HL-60/S4 (cell line): ENCODE results near the gene ASB18.
"Not testable (repeated sequence)": the region's sequence is repeated elsewhere in the genome, so short reads cannot be mapped to it uniquely, and the experiment has no call there.

Source experiments
- in situ Hi-C: fragments of 300-500 bp; cut with MboI; formaldehyde crosslinking; loops from 2 replicates; pipeline ENCODE4 v1.14.3; 2022; ENCODE audit warnings: low sequenced_read_pairs

The ASB18 gene, protein sequence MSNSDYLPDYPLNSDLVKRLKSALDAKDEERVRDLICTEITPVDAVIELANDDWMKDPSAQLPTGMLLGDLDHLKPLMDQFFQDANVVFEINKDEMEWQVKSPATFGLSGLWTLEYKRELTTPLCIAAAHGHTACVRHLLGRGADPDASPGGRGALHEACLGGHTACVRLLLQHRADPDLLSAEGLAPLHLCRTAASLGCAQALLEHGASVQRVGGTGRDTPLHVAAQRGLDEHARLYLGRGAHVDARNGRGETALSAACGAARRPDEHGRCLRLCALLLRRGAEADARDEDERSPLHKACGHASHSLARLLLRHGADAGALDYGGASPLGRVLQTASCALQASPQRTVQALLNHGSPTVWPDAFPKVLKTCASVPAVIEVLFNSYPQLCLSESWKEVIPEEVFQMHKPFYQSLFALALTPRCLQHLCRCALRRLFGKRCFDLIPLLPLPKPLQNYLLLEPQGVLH

DNA sequence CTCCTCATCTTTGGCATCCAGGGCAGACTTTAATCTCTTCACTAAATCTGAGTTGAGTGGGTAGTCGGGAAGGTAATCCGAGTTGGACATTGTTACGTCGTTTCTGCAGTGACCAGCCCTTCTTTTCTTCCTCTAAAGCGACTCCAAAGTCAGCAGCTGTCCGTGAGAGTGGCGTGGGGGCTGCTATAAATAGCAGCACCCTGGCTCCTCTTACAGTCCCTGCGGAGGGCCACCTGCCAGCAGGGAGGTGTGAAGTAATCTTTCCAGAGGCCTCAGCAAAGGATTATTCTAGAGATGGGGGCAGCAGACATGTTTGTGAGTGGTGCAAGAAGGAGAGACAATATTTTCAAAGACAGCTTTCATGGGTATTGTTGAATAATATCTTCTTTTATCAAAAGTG is at the start of gene ASB18:
Gene ASB18 (minus strand): TSS at position 151 of the 400 bp plus-strand sequence. CDS start 61 bp downstream, at position 90.
- in situ Hi-C loops, result no loop called here

DNA sequence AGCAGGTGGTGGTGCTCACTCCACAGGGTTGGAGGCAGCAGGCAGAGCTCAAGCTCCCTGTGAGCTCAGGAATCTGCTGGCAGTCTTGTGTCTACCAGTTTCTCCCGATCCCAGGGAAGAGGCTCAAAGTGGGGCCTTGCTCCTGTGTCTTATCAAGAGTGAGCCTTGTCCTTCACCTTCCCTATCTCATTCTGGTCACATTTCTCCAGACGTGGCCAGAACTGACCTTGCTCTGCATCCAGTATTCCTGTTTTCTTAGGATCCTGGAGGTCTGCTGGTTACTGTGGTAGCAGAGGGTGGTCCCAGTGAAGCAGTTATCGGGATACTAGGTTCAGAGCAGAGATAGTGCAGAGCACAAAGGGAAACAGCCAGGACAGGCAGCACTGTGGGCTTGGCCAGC is 47.1 kb upstream of the ASB18 start:
- in situ Hi-C loops, result no loop called here

DNA sequence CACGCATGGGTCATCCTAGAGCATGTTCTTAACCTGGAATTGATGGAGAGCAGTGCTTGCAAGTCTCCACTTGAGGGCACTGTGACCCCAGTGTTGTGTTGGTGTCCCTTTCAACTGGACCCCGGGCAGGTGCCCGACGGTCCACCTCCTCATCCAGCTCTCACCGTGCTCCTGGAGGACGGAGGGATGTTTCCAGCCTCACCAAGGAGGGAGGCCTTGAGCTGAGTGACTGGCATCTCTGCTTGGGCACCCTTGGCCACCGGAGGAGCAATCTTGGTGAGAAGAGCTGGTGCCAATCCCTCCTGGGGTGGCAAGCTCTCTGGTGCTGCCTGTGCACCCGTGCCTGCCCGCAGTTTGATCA is 45.4 kb upstream of the ASB18 start:
- in situ Hi-C loops, result no loop called here

DNA sequence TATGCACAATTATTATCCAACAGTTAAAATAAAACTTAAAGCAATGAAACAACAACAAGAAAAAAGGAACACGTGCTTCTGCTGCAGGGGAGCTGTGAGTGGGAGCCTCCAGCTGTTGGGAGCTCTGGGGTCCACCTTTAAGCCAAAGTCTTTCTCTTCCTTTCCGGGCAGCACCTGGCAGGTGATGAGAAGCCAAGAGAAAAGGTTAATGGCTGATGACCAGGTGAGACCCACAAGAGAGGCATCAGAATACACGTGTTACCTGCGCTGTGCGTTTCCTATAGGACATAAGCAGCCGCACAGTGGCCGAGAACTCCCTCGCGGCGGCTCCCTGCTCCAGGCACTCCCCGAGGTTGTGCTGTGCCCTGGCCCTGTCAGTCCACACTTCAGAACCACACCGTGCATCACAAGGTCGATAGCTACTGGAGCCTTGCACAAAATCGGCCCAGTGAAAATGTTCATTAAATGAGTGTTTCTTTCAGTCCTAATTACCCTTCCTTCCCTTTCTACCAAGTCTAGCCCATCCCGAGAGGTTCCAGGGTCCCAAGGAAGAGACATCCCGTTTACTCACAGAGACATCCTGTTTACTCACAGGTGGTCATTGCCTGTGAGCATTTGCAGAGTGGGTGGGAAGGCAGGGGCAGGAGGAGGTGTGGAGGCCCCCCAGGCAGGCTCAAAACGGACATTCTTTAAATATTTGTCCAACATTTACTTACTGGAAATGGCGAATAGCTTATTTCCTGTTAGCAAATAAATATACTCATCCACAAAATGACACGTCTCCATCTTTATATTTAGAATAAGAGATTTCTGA is 44.9 kb upstream of the ASB18 start:
- in situ Hi-C loops, result no loop called here

DNA sequence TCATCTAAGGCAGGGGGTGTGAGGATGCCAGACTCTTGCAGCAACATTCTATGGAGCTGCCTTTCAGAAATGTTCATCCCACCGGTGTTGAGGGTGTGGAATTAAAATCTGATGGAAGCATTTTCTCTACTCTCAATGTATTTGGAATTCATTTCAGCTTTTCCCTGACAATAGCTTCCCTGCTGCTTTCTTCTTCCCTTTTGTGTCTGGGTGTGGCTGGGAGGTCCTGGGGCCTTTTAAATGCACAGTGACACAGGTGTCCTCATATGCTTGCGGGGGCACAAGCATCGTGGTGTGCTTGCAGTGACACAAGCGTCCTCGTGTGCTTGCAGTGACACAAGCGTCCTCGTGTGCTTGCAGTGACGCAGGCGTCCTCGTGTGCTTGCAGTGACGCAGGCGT is 43.4 kb upstream of the ASB18 start:
- in situ Hi-C loops, result no loop called here

DNA sequence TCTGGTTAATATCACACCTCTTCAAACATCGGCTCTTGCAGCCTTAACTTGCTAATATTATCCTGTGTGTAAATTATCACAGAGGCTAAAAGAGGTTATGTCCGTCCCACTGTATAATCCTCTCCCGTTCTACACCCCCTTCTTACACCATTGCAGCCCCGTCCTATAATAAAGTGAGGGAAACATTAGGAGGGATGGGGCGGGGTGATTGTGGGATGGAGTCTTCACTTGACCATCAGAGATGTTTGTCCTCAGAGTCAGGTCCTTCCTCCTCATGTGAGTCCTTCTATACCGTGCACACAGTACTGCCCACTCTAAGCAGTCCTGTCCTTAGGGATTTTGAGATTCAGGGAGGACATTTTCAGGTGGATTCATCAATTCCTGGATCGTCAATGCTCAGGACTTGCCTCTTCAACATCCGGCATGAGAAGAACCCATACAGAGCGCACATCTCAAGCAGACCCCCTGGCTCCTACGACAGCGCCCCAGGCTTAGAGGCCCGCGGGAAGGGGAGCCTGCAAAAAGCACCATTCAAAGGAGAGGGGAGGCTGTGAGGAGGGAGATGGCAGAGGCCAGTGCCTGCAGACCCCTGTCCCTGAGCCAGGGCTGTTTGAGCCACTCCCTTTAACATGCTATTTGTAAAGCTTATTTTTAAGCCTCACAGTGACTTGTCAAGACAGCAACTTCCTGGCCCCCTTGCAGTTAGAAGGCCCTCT is 42.8 kb upstream of the ASB18 start:
- in situ Hi-C loops, result no loop called here

DNA sequence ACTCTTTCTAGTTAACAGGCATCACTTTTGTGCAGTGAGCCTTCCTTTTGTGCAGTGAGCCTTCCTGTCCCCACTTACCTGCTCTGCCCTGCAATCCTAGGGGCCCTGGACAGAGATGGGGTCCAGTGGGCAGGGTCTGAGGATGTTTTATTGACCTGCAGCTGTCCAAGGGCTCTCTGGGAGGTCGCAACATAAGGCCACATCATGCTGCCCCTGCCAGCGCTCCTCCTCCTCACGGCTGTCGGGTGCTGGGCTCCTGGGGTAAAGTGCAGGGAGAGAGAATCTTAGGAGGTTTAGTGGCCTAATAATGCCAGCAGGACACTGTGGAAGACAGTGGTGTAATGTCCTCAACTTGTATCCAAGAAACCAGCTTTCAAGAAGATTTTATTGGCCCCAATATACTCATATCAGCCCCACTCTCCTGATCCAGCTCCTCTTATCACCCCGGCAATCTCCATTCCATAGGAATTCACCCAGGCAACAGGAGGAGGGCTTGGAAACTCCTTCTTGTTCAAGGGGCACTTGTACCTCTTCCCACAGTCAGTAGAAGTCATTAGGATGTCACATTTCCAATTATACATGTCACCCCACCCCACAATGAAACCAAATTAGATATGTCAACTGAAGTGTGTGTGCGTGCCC is 41.9 kb upstream of the ASB18 start:
- in situ Hi-C loops, result no loop called here

DNA sequence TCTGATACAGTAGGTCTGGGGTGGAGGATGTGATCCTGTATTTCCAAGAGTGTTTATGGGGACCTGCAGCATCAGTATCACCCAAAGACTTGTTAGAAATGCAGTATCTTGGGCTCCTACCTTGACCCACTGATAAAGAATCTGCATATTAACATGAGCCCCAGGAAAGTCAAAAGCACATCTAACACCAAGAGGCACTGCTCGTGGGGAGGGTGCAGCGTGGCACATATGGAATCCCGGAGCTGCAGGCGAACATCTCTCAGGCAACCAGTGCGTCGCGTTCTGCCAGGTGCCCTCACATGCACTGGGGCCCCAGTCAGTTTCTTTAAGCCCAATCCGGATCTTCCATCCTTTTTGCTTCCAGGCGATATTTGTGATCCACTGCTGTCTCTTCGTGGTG is 41.3 kb upstream of the ASB18 start:
- in situ Hi-C loops, result no loop called here

DNA sequence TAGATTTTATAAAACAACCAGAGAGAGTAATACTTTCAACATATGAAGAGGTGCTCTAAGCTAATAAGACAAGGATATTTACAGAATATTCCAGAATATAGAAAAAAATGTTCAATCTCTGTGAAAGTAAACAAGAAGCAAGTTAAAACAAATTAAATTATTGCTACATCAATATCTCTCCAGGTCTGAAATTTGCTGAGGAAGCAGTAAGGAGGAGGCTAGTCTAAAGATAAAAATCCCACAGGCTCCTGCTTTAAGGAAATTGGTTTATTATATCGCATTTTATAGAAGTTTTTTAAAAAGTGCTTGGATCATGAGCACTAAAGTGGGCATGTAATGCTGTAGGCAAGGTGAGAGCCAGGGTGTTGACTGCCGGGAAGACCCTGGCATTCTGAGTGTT is 39.7 kb upstream of the ASB18 start:
- in situ Hi-C loops, result no loop called here

DNA sequence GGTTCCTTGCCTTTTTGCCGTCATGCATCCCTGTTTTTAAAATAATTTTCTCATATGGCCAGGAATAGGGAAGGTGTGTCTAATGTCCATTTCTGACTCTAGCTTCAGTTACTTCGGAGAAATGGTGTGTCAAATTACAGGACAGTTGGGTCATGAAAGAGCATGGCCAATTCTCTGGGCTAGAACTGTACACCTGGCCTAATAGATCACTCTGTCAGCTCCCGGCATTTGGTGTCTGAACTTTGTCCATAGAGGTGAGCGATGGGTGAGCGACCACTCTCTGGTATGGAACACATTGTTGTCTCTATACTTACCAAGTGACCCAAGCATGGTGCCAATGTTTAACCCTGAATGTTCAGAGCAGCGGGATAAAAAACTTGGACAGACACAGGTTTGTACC is 38.3 kb upstream of the ASB18 start:
- in situ Hi-C loops, result no loop called here

DNA sequence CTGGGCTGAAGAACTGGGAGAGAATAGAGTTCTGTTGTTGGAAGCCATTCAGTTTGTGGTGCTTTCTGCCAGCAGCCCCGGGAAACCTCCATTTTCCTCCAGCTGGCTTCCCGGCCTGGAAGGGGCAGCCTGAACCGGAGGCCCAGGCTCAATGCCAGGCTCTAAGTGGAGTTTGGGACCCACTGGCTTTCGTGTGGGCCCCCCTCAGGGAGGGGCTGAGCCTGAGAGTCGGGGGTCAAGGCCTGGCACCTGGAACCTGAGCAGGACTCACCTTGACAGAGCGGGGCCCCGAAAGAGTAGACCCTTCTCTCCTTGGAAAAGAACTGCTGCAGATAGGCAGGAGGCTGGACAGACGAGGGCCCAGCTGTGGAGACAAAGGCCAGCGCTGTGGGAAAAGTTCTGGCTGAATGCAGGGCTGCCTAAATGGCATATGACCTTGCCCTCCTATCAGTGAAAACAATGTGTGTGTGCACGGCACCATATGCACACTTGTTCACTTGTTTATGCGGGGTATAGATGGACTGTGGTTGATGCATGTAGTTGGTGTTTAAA is 34.8 kb upstream of the ASB18 start:
- in situ Hi-C loops, result no loop called here

DNA sequence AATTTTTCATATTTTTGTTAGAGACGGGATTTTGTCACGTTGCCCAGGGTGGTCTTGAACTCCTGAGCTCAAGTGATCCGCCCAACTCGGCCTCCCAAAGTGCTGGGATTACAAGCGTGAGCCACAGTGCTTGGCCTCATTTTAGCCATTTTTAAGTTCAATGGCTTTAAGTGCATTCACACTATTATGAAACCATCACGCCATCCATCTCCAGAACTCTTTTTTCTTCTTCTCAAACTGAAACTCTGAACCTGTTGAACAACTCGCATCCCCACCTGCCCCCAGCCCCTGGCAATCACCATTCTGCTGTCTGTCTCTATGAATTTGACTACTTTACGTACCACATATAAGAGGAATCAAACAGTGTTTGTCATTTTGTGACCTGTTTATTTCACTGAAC is 31.3 kb upstream of the ASB18 start:
- in situ Hi-C loops, result no loop called here

DNA sequence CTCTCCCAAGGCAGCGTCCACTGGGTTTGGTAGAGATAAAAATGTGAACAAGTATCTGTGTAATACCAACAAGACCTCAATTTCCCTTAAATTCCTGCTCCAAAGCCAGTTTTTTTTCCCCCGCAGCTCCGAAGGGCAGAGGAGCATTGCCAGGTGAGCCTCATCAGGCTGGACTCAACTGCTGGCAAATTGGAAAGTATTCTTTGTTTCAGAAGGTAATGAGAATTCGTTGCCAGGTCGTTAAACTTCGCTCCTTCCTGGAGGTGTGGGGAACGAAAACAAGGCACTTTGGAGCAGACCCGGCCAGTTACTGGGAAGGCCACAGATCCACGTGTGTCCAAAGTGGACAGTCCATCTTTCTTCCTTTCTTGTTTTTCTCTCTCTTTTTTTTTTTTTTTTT is 30.4 kb upstream of the ASB18 start:
- in situ Hi-C loops, result no loop called here

DNA sequence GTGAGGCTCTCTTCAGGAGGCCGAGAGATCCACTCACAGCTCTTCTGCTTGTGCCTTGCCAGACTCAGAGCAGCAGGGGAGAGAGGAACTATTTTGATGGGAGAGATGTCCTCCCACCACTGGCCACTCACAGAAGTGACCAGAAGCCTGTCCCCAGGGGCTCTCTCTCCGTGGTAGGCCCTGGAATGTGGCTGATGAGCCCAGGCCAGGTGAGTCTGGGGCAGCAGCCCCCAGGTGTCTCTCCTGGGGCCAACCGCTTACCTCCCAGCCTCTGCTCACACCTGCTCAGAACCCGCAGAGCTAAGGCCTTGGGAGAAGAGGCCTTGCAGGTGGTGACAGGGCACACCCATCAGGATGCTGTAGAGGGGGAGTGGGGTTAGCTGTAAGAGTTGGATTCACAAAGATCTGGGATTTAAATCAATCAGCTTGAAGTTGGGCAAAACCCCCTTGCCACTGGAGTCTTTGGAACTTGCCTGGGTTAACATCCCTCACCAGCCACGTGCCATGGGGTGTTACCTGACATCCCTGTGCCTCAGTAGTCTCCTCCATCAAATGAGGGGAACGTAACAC is 29.1 kb upstream of the ASB18 start:
- in situ Hi-C loops, result no loop called here

DNA sequence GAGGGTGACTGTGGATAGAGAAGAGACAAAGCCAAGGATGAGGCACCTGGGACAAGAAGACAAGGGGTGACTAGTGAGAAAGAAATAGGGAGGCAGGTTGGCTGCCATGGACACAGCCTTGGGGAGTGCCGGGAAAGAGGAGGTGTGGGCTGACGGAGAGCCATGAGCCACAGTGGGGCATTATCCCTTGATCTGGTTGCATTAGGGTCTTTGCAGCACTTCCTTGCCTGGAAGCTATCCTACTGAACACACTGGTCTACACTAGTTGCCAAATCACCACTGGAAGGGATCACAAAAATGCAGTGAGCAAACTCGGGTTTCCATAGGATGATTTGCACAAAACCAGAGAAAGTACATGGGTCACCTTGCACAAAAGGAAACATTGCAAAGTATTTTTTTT is 27.7 kb upstream of the ASB18 start:
- in situ Hi-C loops, result no loop called here

DNA sequence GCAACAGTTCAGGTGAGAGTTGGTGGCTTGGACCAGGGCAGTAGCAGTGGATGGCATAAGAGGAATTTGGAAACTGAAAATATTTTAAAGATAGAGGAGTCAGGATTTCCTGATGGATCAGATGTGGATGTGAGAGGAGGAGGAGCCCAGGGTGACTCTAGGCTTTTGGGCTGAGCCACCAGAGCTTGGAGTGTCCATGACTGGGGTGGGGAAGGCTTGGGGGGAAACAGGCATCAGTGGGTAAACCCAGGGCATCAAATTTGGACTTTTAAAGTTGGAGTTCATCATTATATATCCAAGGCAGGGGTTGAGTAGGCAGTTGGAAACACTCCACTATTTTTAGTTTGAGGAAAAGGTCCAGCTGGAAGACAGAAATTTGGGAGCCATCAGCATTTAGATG is 27.3 kb upstream of the ASB18 start:
- in situ Hi-C loops, result no loop called here

DNA sequence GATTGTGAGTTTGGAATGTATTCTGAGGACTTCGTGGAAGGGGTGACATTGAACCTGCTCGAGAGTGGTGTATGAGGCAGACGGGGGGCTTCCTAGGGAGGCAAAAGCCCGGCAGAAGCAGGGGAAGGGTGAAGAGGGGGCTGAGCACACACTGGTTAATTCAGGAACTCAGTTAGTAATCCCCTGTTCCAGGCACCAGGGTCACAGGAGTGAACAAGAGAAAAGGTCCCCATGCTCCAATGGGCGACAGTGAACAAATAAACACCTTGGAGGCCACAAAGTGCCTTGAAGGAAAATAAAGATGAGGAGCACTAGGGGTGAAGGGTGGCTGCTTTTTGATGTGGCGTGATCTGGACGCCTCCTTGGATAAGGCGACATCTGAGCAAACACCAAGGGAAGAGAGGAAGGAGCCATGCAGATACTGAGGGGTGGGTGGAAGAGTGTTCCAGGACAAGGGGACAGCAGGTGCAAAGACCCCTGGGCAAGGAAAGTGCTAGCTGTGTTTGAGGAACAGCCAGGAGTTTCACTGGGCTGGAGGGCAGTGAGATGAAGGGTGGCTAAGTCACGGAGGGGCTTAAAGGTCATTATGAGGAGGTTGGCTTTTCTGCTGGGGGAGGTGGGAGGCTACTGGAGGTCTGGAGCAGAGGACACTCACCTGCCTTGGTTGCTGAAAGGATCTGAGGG is 26.7 kb upstream of the ASB18 start:
- in situ Hi-C loops, result no loop called here

DNA sequence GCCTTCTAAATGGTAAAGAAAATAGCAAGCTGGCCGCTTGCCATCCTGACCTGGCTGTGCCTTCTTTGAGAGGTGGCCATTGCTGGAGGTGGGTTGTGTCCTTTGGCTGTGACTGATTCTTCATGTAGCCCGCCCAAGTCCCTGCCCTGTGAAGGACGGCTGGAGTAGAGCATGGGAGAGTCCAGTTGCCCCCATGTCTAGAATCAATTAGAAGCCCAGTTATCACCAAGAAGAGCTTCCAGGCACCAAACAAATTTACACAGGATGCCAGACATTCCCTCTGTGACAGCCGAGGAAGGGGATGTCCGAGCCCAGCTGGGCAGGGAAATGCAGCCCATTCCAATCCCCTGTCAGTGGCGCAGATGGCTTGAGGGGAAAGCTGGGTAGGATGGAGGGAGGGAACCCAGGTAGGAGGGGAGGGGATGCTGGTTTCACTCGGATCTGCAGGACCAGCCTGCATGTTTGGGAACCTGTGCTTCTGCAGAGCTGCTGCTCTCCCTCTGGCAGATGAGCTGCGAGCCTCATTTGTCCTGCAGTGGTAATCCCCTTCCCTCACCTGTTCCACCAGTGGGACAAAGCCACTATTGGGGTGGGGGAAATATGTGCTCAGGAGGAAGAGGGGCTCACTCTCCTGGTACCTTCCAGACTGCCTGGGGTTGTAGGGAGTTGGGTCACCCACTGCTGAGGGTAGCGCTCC is 25.7 kb upstream of the ASB18 start:
- in situ Hi-C loops, result no loop called here

DNA sequence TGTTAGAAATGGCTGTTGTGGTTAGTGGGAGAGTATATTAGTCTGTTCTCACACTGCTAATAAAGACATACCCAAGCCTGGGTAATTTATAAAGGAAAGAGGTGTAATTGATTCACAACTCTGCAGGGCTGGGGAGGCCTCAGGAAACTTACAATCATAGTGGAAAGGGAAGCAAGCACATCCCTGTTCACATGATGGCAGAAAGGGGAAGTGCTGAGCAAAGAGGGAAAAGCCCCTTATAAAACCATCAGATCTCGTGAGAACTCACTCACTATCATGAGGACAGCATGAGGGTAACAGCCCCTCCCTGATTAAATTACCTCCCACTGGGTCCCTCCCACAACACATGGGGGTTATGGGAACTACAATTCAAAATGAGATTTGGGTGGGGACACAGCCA is 24.2 kb upstream of the ASB18 start:
- in situ Hi-C loops, result not testable (repeated sequence)
